GM19328 (cell line): Measurements from ENCODE around the gene HS3ST6.
"Not testable (repeated sequence)": the region's sequence is repeated elsewhere in the genome, so short reads cannot be mapped to it uniquely, and the experiment has no call there.

Experiments
- ATAC-seq: cut with Tn5 transposase; IDR thresholded peaks from one replicate; pipeline ENCODE4 v1.9.1; 2021; ENCODE audit warnings: mild to moderate bottlenecking, moderate library complexity; ENCODE audit not compliant: unreplicated experiment

Gene HS3ST6

GRCh38 chr16:1884155-1884760 is 34.0 kb downstream of the HS3ST6 start:
- ATAC-seq, result no peak

- ATAC-seq, result not testable (repeated sequence)
These were observed 37.0 kb downstream of the HS3ST6 start for GRCh38 chr16:1881172-1881571.

GRCh38 chr16:1879477-1879876 is 38.7 kb downstream of the HS3ST6 start:
- ATAC-seq, result no peak

GRCh38 chr16:1878256-1878655 is 40.0 kb downstream of the HS3ST6 start:
- no peak for ATAC-seq

- no peak for ATAC-seq
These were observed 40.4 kb downstream of the HS3ST6 start for GRCh38 chr16:1877804-1878203.

- ATAC-seq, result no peak
These were observed 41.1 kb downstream of the HS3ST6 start for GRCh38 chr16:1877089-1877488.

GRCh38 chr16:1876468-1876867 is 41.7 kb downstream of the HS3ST6 start:
- no peak for ATAC-seq

GRCh38 chr16:1876066-1876465 is 42.1 kb downstream of the HS3ST6 start:
- ATAC-seq, result not testable (repeated sequence)

- ATAC-seq, result no peak
These were observed 43.4 kb downstream of the HS3ST6 start for GRCh38 chr16:1874854-1875253.

GRCh38 chr16:1871974-1872635 is 46.1 kb downstream of the HS3ST6 start, which contains the start of gene MEIOB:
MEIOB (minus strand) TSS chr16:1872164; CDS start chr16:1868175, 3,989 bp downstream.
- no peak for ATAC-seq

- ATAC-seq, result no peak
These were observed 47.7 kb downstream of the HS3ST6 start for GRCh38 chr16:1870365-1871082.

GRCh38 chr16:1865902-1866690 is 52.1 kb downstream of the HS3ST6 start:
- no peak for ATAC-seq

GRCh38 chr16:1863681-1864460 is 54.3 kb downstream of the HS3ST6 start:
- ATAC-seq, result no peak

- no peak for ATAC-seq
These were observed 55.8 kb downstream of the HS3ST6 start for GRCh38 chr16:1862394-1862793.

- no peak for ATAC-seq
These were observed 56.5 kb downstream of the HS3ST6 start for GRCh38 chr16:1861730-1862129.
